Cardiac fibroblast (primary cell): ENCODE data around the gene OTUD3.

ENCODE experiments used
- DNase-seq, 2 donors: peaks; one replicate each; pipeline versions ENCODE4 v3.0.0 to v3.0.0-alpha.2; 2010; ENCODE audit warnings: low read depth in 2 of 2
- H3K4me3 ChIP-seq, 2 donors: replicated peaks in 1 of 2; 1 replicate in 1 of 2; 2 replicates in 1 of 2; pipeline ENCODE4 v1.5.1; 2011; ENCODE audit warnings: low read depth in 2 of 2, low read length in 2 of 2, mild to moderate bottlenecking in 2 of 2, moderate library complexity in 1 of 2
- TF ChIP-seq, protein P1 (sequence below): IDR thresholded peaks from one replicate; pipeline ENCODE4 v1.5.1; 2011; ENCODE audit warnings: low read depth, mild to moderate bottlenecking, low read length, inconsistent platforms

The OTUD3 gene

DNA sequence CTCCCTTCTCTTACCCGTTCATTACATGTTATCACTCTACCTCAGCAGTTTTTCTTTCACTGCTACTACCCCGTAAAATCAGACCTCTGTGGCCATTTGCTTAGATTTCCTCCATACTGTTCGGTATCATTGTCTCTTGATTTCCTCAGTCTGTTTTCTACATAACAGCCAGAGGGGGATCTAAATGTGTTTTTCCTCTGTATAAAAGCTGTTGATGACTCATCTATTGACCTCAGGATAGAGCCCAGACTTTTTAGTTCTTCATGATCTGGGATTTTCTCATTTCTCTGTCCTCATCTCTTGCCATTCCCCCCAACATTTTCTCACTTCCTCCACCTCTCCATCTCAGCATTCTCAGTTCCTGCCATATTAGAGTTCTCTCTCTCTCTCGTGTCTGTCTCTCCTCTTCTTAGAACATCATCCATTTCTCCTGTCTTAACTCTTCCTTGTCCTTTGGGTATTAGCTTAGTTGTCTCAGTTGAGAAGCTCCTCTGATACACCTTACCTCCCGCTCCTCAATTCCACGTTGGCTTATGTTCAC, 10.5 kb downstream of the OTUD3 start:
- H3K4me3 ChIP-seq, result no peak overlapping the region
- peak; percentile 7 to 19 for DNase-seq
- TF ChIP-seq, protein P1, sequence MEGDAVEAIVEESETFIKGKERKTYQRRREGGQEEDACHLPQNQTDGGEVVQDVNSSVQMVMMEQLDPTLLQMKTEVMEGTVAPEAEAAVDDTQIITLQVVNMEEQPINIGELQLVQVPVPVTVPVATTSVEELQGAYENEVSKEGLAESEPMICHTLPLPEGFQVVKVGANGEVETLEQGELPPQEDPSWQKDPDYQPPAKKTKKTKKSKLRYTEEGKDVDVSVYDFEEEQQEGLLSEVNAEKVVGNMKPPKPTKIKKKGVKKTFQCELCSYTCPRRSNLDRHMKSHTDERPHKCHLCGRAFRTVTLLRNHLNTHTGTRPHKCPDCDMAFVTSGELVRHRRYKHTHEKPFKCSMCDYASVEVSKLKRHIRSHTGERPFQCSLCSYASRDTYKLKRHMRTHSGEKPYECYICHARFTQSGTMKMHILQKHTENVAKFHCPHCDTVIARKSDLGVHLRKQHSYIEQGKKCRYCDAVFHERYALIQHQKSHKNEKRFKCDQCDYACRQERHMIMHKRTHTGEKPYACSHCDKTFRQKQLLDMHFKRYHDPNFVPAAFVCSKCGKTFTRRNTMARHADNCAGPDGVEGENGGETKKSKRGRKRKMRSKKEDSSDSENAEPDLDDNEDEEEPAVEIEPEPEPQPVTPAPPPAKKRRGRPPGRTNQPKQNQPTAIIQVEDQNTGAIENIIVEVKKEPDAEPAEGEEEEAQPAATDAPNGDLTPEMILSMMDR, result no peak

DNA sequence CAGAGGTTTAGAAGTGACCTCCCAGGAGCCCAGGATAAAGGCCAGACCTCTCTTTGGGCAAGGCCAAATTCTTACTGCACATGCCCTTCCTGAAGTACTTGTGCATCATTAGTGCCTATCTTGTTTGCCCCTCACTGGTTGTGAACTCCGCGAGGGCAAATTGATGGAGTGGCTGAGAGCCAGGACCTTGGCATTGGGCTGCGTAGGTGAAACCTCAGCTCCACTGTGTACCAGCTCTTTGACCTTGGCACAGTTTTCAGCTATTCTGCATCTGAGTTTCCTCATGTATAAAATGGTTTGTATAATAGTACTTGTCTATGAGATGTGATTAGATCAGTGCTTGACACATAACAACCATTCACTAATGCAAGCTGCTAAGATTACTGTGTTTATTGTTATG, 11.5 kb downstream of the OTUD3 start:
- H3K4me3 ChIP-seq, result no peak overlapping the region
- DNase-seq, result no peak
- TF ChIP-seq, protein P1, result no peak

DNA sequence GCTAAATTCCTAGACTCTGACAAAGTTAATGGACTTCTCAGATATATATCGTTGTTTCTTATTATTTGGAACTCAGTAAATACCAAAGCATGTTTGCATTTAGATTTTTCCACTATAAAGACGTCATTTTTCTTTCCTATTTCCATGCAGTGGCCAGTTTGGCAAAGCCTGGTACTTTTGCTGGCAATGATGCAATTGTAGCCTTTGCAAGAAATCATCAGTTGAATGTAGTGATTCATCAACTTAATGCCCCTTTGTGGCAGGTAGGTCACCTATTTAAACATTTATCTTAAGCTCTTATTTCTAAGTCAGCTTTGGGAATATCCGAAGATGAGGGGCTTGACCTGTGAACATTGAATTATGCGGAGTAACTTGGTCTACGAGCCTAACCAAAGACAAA, 12.0 kb downstream of the OTUD3 start:
- TF ChIP-seq, protein P1, result no peak
- peak in 1 of 2 donors; percentile 8 for DNase-seq
- no peak overlapping the region for H3K4me3 ChIP-seq

DNA sequence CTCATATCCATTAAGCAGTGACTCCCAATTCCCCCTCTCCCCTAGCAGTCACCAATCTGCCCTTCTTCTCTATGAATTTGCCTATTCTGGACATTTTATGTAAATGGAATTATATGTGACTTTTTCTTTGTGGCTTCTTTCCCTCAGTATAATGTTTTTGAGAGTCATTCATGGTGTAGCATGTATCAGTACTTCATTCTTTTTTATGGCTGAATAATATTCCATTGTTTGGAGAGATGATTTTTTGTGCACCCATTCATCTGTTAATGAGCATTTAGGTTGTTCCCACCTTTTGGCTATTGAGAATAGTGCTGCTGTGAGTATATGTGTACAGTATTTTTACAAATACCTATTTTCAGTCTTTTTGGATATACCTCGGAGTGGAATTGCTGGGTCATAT, 19.5 kb downstream of the OTUD3 start:
- TF ChIP-seq, protein P1, result no peak
- DNase-seq, result no peak
- no peak overlapping the region for H3K4me3 ChIP-seq

DNA sequence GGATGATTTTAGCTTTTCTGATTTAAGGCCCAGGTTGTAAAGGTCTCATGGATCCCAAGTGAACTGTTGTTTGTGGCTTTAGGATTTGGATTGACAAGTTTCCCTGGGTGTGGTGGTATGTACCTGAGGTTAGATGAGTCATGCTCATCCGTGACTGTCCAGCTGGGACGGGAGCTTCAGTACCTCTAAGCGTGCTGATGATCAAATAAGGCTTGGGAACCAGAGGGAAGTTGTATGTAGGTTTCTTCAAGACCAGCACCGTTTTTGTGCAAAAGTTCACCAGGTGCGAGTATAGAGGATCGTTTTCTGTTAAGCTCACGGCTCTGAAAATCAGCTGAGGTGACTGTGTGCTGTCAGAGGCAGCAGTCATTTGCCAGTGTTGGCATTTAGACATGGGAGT, 21.4 kb downstream of the OTUD3 start:
- H3K4me3 ChIP-seq, result no peak overlapping the region
- TF ChIP-seq, protein P1, result no peak
- DNase-seq, result no peak

DNA sequence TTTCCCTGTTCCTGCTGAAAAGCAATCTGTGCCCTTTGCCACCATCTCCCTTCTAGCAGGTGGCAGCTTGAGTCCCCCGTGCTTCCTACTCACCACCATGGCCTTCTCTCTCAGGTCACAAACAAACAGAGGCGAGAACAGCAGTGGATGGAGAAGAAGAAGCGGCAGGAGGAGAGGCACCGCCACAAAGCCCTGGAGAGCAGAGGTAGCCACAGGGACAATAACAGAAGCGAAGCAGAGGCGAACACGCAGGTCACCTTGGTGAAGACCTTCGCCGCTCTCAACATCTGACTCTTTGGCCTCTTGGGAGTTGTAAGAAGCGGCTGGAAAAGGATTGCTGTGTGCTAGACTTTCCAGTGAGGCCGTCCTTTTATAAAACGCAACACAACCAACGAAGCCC, 25.3 kb downstream of the OTUD3 start:
- no peak for DNase-seq
- TF ChIP-seq, protein P1, result no peak
- H3K4me3 ChIP-seq, result no peak overlapping the region

DNA sequence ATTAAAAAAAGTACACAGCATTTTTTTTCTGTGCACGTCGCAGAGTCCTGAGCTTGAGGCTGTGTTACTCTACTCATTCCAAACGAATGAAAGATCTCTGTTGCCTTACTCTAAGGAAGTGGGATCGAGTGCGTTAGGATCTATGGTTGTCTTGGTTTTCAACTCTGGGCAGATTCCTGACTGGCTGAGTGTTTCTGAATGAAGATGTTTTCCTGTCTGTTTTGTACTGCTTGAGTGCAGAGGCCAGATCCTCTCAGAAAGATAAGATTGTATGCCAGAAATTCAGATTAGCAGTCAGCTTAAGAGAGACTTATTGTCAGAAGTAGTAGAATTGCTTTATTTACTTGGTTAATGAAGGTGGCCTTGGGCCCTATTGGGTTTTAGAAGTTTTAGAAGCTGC, 27.2 kb downstream of the OTUD3 start:
- TF ChIP-seq, protein P1, result no peak
- H3K4me3 ChIP-seq, result no peak overlapping the region
- no peak for DNase-seq
